GM12872 (cell line): Measurements from ENCODE around the gene RAB37.

Experiments
- CTCF ChIP-seq: IDR thresholded peaks from 3 replicates; pipeline ENCODE4 v1.5.1; 2011; ENCODE audit warnings: low read depth, mild to moderate bottlenecking, low read length, moderate library complexity; ENCODE audit not compliant: insufficient read depth

Gene RAB37

GRCh38 chr17:74764751-74765286, 27.8 kb downstream of the RAB37 start:
- no peak for TF ChIP-seq CTCF

- TF ChIP-seq CTCF, result no peak
Observed at GRCh38 chr17:74766413-74766812, 29.4 kb downstream of the RAB37 start.

- no peak for TF ChIP-seq CTCF
Observed at GRCh38 chr17:74767111-74767516, 30.1 kb downstream of the RAB37 start.

- no peak for TF ChIP-seq CTCF
Observed at GRCh38 chr17:74768069-74768762, 31.2 kb downstream of the RAB37 start.

GRCh38 chr17:74768763-74769114, 31.7 kb downstream of the RAB37 start:
- no peak for TF ChIP-seq CTCF

- TF ChIP-seq CTCF, result no peak
Observed at GRCh38 chr17:74769266-74769855, 32.3 kb downstream of the RAB37 start.

- TF ChIP-seq CTCF, result no peak
Observed at GRCh38 chr17:74769856-74770497, 32.9 kb downstream of the RAB37 start.
